Activated CD4-positive, alpha-beta T cell treated with anti-CD3 and anti-CD28 coated beads, Interleukin-2, amount 50 U/mL, for 16 hours (primary cell): ENCODE results near the gene PKD2L1.
A peak's percentile ranks its signal among the peaks of the same experiment; 100 is the strongest.

Experiments
- DNase-seq: peaks from one replicate; pipeline ENCODE4 v3.0.0-alpha.2; 2020

Gene PKD2L1

DNA sequence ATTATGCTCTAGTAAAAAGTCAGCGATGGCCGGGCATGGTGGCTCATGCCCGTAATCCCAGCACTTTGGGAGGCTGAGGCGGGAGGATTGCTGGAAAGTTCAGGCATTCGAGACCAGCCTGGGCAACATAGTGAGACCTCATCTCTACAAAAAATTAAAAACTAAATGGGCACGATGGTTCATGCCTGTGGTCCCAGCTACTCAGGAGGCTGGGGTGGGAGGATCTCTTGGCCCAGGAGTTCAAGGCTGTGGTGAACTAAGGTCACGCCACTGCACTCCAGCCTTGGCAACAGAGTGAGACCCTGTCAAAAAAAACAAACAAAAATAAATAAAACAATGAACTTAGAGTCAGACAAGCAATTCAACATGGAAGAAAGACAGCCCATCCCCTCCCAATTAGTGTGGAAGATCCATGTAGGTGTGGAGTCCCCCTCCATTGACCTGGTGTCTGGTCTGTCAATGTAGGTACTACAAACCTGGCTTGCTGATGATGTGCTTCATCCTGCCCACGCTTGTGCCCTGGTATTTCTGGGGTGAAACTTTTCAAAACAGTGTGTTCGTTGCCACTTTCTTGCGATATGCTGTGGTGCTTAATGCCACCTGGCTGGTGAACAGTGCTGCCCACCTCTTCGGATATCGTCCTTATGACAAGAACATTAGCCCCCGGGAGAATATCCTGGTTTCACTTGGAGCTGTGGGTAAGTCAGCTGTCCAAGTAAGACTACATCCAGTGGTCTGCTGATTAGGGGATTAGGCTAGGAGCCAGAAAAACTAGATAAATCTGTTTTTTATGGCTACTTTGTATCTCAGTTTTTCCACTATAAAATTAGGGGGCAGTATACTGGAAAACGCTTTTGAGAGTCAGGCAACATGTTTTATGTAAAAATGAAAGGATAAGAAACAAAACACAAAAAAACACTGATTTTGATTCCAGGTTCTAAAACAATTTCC, 26.3 kb upstream of the PKD2L1 start:
- no peak for DNase-seq

DNA sequence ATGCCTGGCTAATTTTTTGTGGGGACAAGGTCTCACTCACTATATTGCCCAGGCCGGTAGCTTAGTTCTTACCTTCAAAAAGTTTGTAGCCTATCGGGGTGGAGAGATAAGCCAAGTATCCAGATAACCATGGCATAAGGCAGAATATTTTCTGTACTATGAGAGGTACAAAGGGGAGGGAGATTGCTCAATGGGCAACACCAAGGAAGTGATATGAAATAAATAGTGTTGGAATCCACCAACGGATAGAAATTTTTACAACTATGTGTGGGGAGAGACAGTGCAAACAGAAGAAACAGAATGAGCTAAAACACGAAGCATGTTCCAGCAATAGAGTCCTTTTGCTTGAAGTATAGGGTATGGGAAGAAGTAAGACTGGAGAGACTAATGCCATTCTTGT, 25.1 kb upstream of the PKD2L1 start:
- DNase-seq = no peak

DNA sequence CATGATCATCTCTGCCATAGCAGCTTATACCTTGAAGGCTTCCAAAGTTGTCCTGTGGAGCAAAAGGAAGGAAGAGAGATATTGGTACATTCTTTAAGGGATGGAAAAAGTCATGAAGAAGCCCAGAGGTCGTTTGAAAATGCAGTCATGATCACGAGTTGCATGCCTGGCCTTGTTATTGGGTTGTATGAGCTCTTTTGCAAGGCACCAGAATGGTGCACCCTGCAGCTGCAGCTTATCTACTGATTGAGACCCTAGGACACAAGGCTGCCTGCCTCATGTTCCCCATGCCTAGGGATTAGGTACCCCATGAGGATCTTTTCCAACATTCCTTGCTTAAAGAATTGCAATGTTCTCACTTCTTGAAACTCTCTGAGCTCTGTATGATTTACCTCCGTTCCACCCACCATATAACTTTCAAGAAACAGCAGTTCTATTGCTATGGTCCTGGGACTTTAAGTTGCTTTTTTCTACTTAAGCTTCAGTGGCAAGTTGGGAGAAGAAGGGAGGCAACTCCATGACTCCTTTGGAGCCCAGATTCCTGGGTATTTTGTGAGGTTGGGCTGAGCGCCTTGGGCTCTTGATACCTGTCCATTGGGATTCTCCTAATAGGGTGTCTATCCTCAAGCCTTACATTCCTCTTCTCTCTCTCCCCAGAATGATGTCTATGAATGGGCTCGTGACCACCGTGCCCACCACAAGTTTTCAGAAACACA, 23.9 kb upstream of the PKD2L1 start:
- DNase-seq = no peak

DNA sequence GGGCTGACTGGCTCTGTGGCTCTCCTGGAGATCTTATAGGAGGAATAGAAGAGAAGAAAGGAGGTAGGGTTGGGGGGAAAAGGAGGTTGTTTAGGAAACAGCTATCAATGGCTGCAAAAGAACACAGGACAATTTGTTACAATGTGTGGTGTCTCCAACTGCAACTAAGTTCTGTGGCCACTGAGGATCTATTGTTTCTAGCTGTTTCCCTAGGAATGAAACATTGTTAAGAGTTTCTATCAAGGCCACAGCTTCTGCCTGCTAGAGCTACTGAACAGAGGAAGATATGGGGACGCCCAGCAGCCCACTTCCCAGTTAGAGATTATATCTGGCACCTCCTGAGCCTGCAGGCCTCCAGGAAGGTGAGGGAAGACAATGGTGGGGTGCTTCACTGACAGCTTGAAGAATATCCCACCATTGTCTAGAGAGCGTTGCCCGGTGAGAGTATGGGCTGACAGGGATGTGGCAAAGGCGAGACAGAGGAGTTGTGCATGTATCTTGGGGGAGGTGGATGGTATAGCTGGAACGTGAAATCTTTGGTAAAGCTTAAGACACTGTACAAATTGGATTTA, 21.0 kb upstream of the PKD2L1 start:
- DNase-seq = no peak

DNA sequence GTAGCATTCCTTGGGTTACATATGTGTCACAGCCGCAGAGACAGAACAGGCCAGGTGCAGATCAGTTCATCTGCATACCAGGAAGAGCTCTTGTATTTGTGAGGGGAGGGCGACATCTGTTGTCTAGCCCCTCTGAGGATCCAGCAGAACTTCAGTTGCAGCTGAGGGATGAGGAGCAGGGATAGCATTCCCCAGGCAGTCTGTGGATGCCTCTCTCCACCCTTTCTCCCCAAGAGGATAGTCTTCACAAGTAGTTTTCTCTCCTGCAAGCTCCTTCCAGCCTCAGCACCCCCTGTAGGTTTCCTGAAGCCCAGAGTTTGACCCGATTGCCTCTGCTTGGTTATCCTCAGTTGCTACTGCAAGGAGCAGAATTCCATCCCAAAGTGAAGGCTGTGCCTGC, 19.6 kb upstream of the PKD2L1 start:
- no peak for DNase-seq

DNA sequence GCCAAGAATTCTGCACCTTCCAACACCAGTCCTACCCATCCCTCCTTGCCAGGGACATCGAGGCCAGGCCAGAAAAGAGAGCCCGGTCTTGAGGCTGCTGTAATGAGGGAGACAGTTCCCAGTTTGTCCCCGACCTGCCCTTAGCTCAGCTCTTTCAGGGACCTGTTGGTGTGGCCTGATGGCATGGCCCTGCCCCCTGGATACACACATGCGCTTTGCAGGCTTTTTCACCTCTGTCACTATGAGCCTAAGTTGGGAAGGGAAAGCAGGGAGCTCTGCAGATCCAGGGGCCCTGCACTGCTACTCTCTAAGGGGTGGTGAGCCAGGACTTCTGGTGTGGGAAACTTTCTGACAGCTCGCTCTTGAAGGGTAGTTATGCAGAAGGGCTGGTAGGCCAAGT, 19.1 kb upstream of the PKD2L1 start:
- DNase-seq = no peak

DNA sequence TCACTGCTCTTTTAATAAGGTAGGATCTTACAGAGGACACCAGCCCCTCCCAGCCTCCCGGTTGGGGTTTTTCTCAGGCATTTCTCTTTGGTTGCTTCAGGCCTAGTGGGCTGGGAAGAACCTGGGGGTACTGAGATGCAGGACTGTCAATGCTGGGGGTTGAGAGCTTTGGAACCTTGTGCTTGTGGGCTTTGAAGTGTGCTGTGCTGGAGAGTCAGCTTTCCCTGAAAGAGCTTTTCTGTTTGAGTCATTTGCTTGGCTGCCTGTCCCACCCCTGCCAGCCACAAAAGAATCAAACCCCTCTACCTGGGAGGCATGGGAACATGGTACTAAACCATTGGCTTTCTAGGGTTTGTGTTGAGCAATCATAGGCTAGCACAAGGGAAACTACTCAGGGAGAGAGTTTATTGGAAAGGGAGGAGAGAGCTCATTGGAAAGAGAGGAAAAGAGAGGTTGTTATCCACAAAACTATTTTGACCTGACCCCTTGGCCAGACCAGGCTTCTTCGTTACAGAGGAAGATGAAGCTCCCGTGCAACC, 18.4 kb upstream of the PKD2L1 start:
- peak; percentile 39 for DNase-seq

DNA sequence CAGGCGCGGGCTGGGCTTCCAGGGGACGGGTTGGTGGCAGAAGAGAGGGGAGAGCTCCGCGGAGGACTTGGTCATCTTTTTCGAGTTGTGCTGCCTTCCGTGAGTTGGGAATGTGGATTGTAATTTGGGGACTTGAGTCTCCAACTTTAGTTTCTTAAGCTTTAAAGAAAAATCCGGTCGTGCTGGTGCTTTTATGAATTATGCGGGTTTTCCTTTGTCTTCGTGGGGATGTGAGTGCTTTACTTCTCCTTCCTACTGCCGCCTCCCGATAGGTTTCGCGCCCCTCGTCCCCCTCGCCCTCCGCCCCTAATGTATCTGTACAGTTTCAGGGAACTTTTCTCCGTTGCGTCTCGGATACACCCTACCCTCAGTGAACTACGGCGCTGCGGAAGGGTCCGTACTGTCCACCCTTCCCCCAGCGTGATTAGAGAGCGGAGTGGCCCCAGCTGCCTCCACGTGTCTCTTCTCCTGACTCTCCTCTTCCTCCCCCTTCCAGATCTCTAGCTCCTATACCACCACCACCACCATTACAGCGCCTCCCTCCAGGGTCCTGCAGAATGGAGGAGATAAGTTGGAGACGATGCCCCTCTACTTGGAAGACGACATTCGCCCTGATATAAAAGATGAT, 17.7 kb upstream of the PKD2L1 start:
- DNase-seq = no peak

DNA sequence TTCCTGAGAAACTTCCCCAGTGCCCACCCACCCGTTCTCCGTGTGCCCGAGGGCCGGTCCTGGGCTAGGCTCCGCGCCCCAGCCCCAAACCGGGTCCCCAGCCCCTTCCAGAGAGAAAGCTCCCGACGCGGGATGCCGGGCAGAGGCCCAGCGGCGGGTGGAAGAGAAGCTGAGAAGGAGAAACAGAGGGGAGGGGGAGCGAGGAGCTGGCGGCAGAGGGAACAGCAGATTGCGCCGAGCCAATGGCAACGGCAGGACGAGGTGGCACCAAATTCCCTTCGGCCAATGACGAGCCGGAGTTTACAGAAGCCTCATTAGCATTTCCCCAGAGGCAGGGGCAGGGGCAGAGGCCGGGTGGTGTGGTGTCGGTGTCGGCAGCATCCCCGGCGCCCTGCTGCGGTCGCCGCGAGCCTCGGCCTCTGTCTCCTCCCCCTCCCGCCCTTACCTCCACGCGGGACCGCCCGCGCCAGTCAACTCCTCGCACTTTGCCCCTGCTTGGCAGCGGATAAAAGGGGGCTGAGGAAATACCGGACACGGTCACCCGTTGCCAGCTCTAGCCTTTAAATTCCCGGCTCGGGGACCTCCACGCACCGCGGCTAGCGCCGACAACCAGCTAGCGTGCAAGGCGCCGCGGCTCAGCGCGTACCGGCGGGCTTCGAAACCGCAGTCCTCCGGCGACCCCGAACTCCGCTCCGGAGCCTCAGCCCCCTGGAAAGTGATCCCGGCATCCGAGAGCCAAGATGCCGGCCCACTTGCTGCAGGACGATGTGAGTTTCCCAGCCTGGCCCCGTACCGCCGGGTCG, 16.9 kb upstream of the PKD2L1 start, which contains the start of gene SCD:
SCD (plus strand) TSS at position 469 of the 803 bp plus-strand sequence; CDS start at position 741, 272 bp downstream.
- peak; percentile 96 for DNase-seq

DNA sequence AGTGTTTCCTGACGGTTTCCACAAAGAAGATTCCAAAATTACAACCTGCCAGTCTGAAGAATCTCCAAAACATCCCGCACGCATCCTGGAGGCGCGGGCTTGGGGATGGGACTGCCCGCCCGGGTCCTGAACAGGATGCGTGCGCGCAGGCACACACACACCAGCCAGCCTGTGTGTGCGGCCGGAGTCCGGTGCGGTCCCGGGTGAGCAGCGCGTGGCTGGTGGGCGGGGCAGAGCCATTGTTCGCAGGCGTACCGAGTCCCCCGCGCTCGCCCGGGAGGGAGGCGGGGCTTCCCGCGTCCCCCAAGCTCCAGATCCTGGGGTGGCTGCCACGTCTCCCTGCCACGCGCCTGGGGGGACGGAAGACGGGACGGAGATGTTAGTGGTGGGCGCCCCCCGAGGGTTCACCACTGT, 16.3 kb upstream of the PKD2L1 start:
- peak; percentile 84 for DNase-seq

DNA sequence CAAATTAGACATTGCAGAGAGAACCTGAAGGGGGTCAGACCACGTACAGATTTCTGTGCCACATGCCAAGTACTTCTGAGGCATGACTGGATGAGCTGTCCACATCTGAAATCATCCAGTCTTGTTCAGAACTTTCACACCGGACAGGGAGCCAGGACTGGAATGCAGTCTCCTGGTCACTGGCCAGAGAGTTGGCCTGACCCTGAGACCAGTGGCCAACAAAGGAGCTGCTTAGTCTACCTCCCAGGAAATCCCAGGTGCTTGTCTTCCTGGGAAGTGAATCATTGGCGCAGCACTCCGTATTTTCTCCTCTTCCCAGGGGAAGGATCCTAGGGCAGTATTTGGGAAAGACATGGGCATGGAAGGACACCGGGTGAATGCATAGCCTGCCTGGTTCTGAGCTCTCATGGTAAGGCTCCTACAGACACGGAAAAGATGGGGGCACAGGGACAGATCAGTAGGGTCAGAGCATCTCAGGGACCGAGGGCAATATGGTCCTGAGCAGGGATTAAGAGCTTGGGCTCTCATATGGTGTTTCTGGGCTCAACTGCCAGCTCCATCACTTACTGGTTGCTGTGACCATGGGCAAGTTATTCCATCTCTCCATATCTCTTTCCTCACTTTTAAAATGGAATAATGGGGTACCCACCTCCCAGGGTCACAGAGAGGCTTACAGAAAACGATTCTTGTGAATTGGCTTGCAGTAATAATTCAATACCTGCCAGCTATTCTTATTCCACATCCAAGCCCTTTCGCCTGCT, 15.7 kb upstream of the PKD2L1 start:
- DNase-seq = no peak

DNA sequence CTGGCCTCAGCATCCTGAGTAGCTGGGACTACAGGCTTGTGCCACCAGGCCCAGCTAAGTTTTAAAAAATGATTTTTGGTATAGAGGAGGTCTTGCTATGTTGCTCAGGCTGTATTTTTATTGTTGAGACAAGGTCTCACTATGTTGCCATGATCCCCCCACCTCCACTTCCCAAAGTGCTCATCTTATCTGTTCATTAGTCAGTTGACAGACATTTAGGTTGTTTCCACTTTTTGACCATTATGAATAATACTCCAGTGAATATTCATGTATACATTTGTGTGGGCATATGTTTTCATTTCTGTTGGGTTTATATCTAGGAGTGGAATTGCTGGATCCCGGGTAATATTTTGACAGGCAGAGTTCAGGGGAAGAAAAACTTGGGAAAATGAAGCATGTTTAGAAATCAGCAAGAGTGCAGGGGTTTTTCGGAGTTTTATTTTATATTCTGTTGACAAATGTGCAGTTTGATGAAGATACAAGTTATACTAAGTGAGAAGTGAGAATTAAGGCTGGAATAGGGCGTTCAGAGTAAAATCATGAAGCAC, 14.3 kb upstream of the PKD2L1 start:
- no peak for DNase-seq

DNA sequence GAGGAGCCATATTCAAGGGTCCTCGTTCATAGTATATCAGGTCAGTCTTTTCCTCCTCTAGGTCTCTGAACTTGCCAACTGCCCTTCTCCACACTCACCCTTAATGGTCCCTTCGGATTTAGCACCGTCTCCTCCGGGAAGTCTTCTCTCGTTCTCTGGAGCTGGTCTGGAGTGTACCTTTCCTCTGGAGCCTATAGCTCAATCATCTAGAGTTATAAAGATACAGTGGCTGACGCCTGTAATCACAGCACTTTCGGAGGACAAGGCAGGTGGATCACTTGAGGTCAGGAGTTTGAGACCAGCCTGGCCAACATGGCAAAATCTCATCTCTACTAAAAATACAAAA, 12.6 kb upstream of the PKD2L1 start:
- no peak for DNase-seq

DNA sequence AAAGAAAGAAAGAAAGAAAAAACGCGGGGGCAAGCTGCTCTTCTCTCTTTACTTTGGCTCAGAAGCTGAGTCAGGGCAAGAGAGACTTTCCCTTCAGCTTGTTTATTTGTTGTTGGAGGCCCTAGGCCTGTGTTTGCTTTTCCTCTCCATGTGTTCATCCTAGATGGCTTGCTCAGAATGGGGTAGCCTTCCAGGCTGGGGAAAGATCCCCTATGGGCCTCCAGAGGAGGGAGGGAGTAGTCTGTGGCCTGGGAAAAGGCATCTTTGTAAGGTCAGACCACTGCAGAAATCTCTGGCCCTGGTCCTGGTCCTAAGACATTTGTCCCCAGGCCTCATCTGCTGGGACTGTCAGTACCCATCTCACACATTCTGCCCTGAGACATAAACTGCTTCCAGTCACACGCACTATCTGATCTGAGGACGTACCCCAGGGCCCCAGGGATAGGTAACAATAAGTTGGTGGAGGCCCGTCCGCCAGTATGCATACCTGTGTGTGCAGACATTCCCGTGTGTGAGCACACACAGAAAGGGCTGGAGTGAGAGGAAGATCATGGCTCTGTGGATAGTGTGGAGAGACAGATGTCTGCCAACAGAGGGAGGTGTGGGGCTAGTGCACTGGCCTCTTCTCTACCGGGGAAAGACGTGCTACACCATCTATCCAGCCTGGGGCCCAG, 12.1 kb upstream of the PKD2L1 start:
- peak; percentile 44 for DNase-seq

DNA sequence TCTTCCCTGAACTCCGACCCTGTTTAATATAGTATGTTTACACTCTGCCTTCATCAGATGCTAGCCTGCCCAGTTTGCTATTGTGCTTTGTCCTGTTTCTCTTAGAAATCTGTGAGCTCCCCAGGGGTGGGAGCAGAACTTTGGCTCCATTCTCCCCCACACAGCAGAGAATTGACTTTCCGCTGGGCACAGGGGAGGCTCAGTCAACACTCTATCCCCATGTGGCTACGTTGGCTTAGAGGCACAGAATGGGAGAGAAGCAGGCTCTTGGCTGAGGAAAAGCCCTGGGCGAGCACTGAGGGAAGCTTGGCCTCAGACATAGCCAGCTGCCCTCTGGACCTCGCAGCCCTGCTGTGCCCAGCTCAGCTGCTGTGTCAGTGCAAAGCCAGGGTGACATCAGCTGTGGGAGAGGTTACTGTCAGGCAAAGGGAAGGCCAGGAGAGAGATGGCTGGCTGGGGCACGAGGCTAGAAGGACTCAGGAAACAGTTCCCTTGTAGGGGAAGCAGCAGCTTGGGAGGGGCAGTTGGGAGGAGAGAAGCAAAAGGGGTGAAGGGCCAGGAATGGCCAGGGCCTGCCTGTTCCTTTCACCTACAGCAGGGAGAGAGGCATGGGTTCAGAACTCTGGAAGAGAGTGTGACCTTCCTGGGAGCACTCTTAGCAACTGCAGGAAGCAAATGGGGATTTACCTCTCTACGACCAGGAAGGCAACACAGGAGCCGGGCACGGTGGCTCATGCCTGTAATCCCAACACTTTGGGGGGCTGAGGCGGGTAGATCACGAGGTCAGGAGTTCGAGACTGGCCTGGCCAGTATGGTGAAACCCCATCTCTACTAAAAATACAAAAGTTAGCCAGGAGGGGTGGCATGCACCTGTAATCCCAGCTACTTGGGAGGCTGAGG, 11.2 kb upstream of the PKD2L1 start:
- no peak for DNase-seq

DNA sequence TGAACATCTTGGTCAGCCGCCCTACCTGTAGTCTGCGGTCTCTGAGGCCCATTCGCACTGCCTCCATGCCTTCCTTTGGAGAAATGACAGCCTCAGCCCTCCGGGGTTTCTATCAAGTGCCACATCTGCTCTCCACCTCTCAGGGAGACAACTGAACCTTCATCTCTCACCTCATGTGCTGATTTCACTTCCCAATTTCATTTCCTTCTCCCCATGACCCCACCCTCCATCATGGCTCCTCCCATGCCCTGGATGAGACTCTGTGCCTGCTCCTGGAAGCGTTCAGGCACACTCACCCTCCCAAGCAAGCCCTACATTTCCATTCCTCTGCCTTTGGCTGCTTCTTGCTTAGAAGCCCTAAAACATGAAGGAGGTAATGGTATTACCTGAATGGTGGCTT, 9.2 kb upstream of the PKD2L1 start:
- no peak for DNase-seq

DNA sequence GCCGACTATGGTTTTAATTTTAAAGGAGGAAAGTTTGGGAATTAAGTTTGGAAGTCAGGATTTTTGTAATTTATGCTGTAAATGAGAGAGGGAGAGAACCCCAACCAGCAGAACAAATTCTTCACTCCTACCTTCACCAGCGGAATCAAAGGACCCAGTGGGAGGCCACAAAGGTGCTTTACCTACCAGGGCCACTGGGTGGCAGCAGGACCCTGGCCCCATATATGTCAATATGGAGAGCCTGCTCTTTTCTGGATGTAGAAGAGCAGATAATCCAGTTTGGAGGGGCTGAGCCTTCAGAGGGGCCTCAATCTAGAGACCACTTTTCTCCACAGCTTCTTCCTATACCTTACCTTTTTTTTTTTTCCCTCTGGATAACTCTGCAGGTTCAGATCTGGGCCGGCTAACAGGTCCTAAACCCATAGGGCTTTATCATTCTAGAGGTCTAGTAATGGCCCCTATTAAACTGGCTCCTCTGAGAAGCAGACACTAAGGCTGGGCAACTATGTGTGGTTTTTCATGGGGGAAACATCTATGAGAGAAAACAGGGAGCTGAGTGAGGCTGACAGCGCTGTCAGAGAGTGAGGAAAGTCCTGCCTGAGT, 8.5 kb upstream of the PKD2L1 start:
- peak; percentile 78 for DNase-seq

DNA sequence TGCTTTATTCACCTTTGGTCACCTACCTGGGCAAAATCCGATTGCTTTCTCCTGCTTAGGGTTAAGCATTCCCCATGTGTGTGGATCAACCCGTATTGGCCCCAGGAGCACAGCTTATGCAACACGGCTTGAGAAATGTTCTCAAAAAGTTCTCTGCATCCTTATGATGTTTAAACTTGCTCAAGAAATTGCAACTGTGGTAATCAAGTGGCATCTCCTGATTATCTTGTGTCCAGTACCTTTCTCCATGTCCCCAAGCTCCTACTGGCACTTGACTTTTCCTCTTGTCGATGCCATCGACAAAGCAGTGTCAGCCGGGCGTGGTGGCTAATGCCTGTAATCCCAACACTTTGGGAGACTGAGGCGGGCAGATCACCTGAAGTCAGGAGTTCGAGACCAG, 4.7 kb upstream of the PKD2L1 start:
- no peak for DNase-seq
